IMR-90 (cell line): ENCODE measurements around the gene FBXW4. TPM values are rescaled to one million over a fixed set of nuclear protein-coding genes. Genes with fewer than 3 reads are reported as not detected.

Experiments used
- ATAC-seq: fragments of 200-7000 bp; cut with Tn5 transposase; 2 replicates; pipeline ENCODE4 v1.9.1; 2020; ENCODE audit warnings: low read depth, mild to moderate bottlenecking, moderate library complexity
- BruUV-seq: library from RNA; stranded (reverse); fragments of 400-500 nt; replicated peaks from 2 replicates; lab custom pipeline; 2021; lab: Mats Ljungman, UMichigan
- CTCF ChIA-PET: fragments of 300-600 bp; formaldehyde crosslinking; extraction: SDS; loops from one replicate; lab custom pipeline; 2021; ENCODE audit warnings: antibody characterized with exemption; lab: Yijun Ruan, JAX
- POLR2A ChIA-PET: fragments of 300-600 bp; sonication (Branson Sonifier 250); formaldehyde crosslinking; loops from one replicate; lab custom pipeline; 2022; ENCODE audit warnings: antibody characterized with exemption; ENCODE audit not compliant: unreplicated experiment; lab: Charles Lee
- DNase-seq: peaks from one replicate; pipeline ENCODE4 v3.0.0; 2013
- H2AFZ ChIP-seq: replicated peaks from 2 replicates; pipeline ENCODE3; 2013; ENCODE audit warnings: low read length, mild to moderate bottlenecking; ENCODE audit not compliant: poor library complexity
- H2AK5ac ChIP-seq: 2 replicates; pipeline ENCODE4 v1.6.1; 2013; ENCODE audit warnings: low read depth, low read length, inconsistent platforms
- H2AK9ac ChIP-seq: replicated peaks from 2 replicates; pipeline ENCODE3; 2013; ENCODE audit warnings: mild to moderate bottlenecking, low read depth, low read length, moderate library complexity; ENCODE audit not compliant: poor library complexity
- H2BK120ac ChIP-seq: 2 replicates; pipeline ENCODE4 v1.6.1; 2013; ENCODE audit warnings: low read depth, low read length, inconsistent platforms
- H2BK15ac ChIP-seq: 3 replicates; pipeline ENCODE4 v1.6.1; 2013; ENCODE audit warnings: low read depth, low read length, inconsistent platforms
- H2BK20ac ChIP-seq: 2 replicates; pipeline ENCODE4 v1.6.1; 2013; ENCODE audit warnings: low read depth, mild to moderate bottlenecking, inconsistent platforms, low read length, moderate library complexity
- H2BK5ac ChIP-seq: 2 replicates; pipeline ENCODE4 v1.6.1; 2013; ENCODE audit warnings: mild to moderate bottlenecking, low read depth, low read length, inconsistent platforms; ENCODE audit not compliant: poor library complexity, severe bottlenecking
- H3K14ac ChIP-seq: replicated peaks from 2 replicates; pipeline ENCODE4 v1.6.1; 2013; ENCODE audit warnings: low read depth, low read length, inconsistent platforms
- H3K18ac ChIP-seq: 2 replicates; pipeline ENCODE4 v1.6.1; 2013; ENCODE audit warnings: low read depth, low read length, control low read depth
- H3K23ac ChIP-seq: 2 replicates; pipeline ENCODE4 v1.6.1; 2013; ENCODE audit warnings: low read depth, low read length, inconsistent platforms
- H3K27ac ChIP-seq: 2 replicates; pipeline ENCODE4 v1.5.1; 2013; ENCODE audit warnings: mild to moderate bottlenecking, control low read depth, low read length; ENCODE audit not compliant: insufficient read depth
- H3K27me3 ChIP-seq: 2 replicates; pipeline ENCODE4 v1.6.1; 2013; ENCODE audit warnings: low read length; ENCODE audit not compliant: control insufficient read depth, insufficient read depth
- H3K36me3 ChIP-seq: 2 replicates; pipeline ENCODE4 v1.6.1; 2013; ENCODE audit warnings: low read length, mixed read lengths; ENCODE audit not compliant: control insufficient read depth, insufficient read depth
- H3K4ac ChIP-seq: 2 replicates; pipeline ENCODE4 v1.6.1; 2013; ENCODE audit warnings: low read depth, low read length, inconsistent platforms
- H3K4me1 ChIP-seq: 2 replicates; pipeline ENCODE4 v1.6.1; 2013; ENCODE audit warnings: low read length, mixed read lengths; ENCODE audit not compliant: control insufficient read depth, insufficient read depth
- H3K4me2 ChIP-seq: 2 replicates; pipeline ENCODE4 v1.6.1; 2013; ENCODE audit warnings: low read depth, mild to moderate bottlenecking, control low read depth, low read length, moderate library complexity
- H3K4me3 ChIP-seq: 2 replicates; pipeline ENCODE4 v1.5.1; 2013; ENCODE audit warnings: low read depth, mild to moderate bottlenecking, control low read depth, low read length, moderate library complexity; ENCODE audit not compliant: insufficient read depth
- H3K56ac ChIP-seq: 2 replicates; pipeline ENCODE4 v1.6.1; 2013; ENCODE audit warnings: low read length, inconsistent platforms; ENCODE audit not compliant: insufficient read depth; ENCODE audit errors: extremely low read depth
- H3K79me1 ChIP-seq, 2 experiments: 2 replicates each; pipeline ENCODE4 v1.6.1; 2013; ENCODE audit warnings: low read length in 2 of 2, inconsistent platforms in 1 of 2, low read depth in 1 of 2
- H3K9ac ChIP-seq: 2 replicates; pipeline ENCODE4 v1.6.1; 2013; ENCODE audit warnings: low read depth, low read length, control low read depth
- H3K9me1 ChIP-seq: 2 replicates; pipeline ENCODE4 v1.6.1; 2013; ENCODE audit warnings: low read length, inconsistent platforms; ENCODE audit not compliant: insufficient read depth
- H3K9me3 ChIP-seq: 2 replicates; pipeline ENCODE4 v1.6.1; 2013; ENCODE audit warnings: low read length; ENCODE audit not compliant: control insufficient read depth, insufficient read depth
- H4K20me1 ChIP-seq: 2 replicates; pipeline ENCODE4 v1.6.1; 2013; ENCODE audit warnings: low read length, inconsistent platforms; ENCODE audit not compliant: insufficient read depth
- H4K5ac ChIP-seq: 2 replicates; pipeline ENCODE4 v1.6.1; 2013; ENCODE audit warnings: mild to moderate bottlenecking, low read depth, low read length, control low read depth
- H4K8ac ChIP-seq, 2 experiments: 2 replicates each; pipeline ENCODE4 v1.6.1; 2013; ENCODE audit warnings: low read depth in 2 of 2, low read length in 2 of 2, control low read depth in 1 of 2, inconsistent platforms in 1 of 2
- H4K91ac ChIP-seq: 2 replicates; pipeline ENCODE4 v1.6.1; 2013; ENCODE audit warnings: low read depth, low read length, inconsistent platforms; ENCODE audit not compliant: insufficient read depth
- BHLHE40 ChIP-seq: fragments of 150-350 bp; IDR thresholded peaks from 2 replicates; pipeline ENCODE4 v1.6.1; 2016; ENCODE audit warnings: mild to moderate bottlenecking, low read depth, low read length
- CEBPB ChIP-seq: IDR thresholded peaks from 2 replicates; pipeline ENCODE4 v1.6.1; 2012; ENCODE audit warnings: low read depth, low read length, improper control_type of control experiment
- CHD1 ChIP-seq: IDR thresholded peaks from 2 replicates; pipeline ENCODE4 v1.6.1; 2012; ENCODE audit warnings: low read depth, low read length, improper control_type of control experiment
- FOS ChIP-seq: fragments of 150-350 bp; IDR thresholded peaks from 2 replicates; pipeline ENCODE4 v1.6.1; 2016; ENCODE audit warnings: low read depth, low read length
- MAFK ChIP-seq: IDR thresholded peaks from 2 replicates; pipeline ENCODE4 v1.6.1; 2012; ENCODE audit warnings: low read depth, low read length, improper control_type of control experiment
- NFE2L2 ChIP-seq: fragments of 150-350 bp; IDR thresholded peaks from 2 replicates; pipeline ENCODE4 v1.6.1; 2016; ENCODE audit warnings: low read depth, mild to moderate bottlenecking, low read length
- POLR2A ChIP-seq: IDR thresholded peaks from 2 replicates; pipeline ENCODE4 v1.6.1; 2012; ENCODE audit warnings: mild to moderate bottlenecking, low read depth, low read length
- RAD21 ChIP-seq: IDR thresholded peaks from 2 replicates; pipeline ENCODE4 v1.6.1; 2012; ENCODE audit warnings: low read length, improper control_type of control experiment
- RFX5 ChIP-seq: IDR thresholded peaks from 2 replicates; pipeline ENCODE4 v1.8.0; 2012; ENCODE audit warnings: low read depth, mild to moderate bottlenecking, low read length, moderate library complexity
- SMC3 ChIP-seq: fragments of 150-350 bp; IDR thresholded peaks from 2 replicates; pipeline ENCODE4 v1.6.1; 2016; ENCODE audit warnings: low read depth, mild to moderate bottlenecking, antibody characterized with exemption, low read length, moderate library complexity
- WGBS, 2 experiments: methylation state at CpG; one replicate each; pipeline versions ENCODE4 v1.1.5 to v1.1.7; 2013; ENCODE audit warnings: missing lambda C conversion rate in 2 of 2; ENCODE audit not compliant: insufficient read length in 1 of 2; ENCODE audit errors: extremely low coverage in 2 of 2; 5-methylcytosine and 5-hydroxymethylcytosine counted together
- dilution Hi-C: fragments of 300-500 bp; cut with HindIII; formaldehyde crosslinking; loops from one replicate; pipeline ENCODE4 v1.14.3; 2018; ENCODE audit warnings: low sequenced_read_pairs; ENCODE audit not compliant: unreplicated experiment
- in situ Hi-C: fragments of 300-500 bp; cut with MboI; formaldehyde crosslinking; loops from 3 replicates; pipeline ENCODE4 v1.14.3; 2019; ENCODE audit warnings: low sequenced_read_pairs, inconsistent platforms, mixed read lengths
- intact Hi-C: fragments of 100-400 bp; cut with micrococcal nuclease; formaldehyde crosslinking; loops from 2 replicates; pipeline ENCODE4 v1.10.0; 2022
- polyA plus RNA-seq, 3 experiments: library from polyadenylated mRNA; depleted of rRNA; stranded (reverse); fragments of >200 nt; gene quantifications; 2 replicates each; pipeline ENCODE4 v1.2.3, GENCODE V29; 2012; ENCODE audit warnings: low replicate concordance in 1 of 3
- total RNA-seq: library from RNA; depleted of rRNA; stranded (reverse); fragments of >200 nt; gene quantifications from 2 replicates; pipeline ENCODE4 v1.2.3, GENCODE V29; 2012
- TF ChIP-seq, protein P1 (sequence below): fragments of 150-350 bp; IDR thresholded peaks from 2 replicates; pipeline ENCODE4 v1.6.1; 2017; ENCODE audit warnings: mild to moderate bottlenecking, antibody characterized with exemption, low read length, low read depth
- TF ChIP-seq, protein P2 (sequence below): fragments of 150-350 bp; IDR thresholded peaks from 2 replicates; pipeline ENCODE4 v1.6.1; 2016; ENCODE audit warnings: low read depth, mild to moderate bottlenecking, low read length, moderate library complexity, borderline replicate concordance
- TF ChIP-seq, protein P3 (sequence below): conservative IDR thresholded peaks from 2 replicates; pipeline ENCODE4 v1.5.1; 2012; ENCODE audit warnings: mild to moderate bottlenecking, low read depth, low read length, improper control_type of control experiment

The FBXW4 gene
- total and polyA plus RNA-seq, 2 of the 4 experiments (the other 2 are of a cell fraction): 19.3 to 26.7 TPM

DNA sequence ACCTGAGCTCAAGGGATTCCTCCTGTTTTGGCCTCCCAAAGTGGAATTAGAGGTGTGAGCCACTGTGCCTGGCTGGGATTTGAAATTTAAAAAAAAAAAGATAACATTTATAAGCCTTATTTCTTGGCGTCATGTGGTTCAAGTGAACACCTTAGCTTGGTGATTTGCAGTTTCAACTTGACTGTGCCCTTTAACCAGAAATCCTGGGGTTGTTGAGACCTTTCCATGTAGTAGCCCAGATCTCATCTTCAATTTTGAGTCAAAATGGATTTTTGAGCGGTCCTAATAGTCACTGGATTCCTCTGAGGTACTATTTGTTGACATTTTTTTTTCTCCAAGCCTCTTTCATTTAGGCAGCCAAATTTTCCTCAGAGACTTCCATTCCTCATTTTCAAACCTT, 29.5 kb upstream of the FBXW4 start:
- Histone ChIP-seq H3K23ac (no peak overlapping the region), H4K5ac (no peak overlapping the region), H3K4me2 (no peak overlapping the region), H2BK120ac (no peak overlapping the region), H2BK20ac (no peak overlapping the region), H3K36me3 (no peaks in the 10 kb centered on the region), H3K79me1 (no peaks in the 10 kb centered on the region), H3K9me3 (no peaks in the 10 kb centered on the region), H3K18ac (no peak overlapping the region), H3K4ac (no peak overlapping the region), H3K27me3 (peaks cover 42% of the 10 kb centered on the region), H2BK15ac (no peak overlapping the region), H3K4me3 (no peak overlapping the region), H3K14ac (no peak overlapping the region), H2AFZ (no peak overlapping the region), H4K20me1 (no peaks in the 10 kb centered on the region), H2BK5ac (no peak overlapping the region), H3K56ac (no peak overlapping the region), H2AK9ac (no peak overlapping the region), H3K4me1 (no peaks in the 10 kb centered on the region), H3K27ac (no peak overlapping the region), H4K8ac (no peak overlapping the region), H3K9ac (no peak overlapping the region), H4K91ac (no peak overlapping the region), H2AK5ac (no peak overlapping the region), H3K9me1 (no peaks in the 10 kb centered on the region)
- in situ Hi-C loops (no loop called here), intact Hi-C loops (no loop called here), dilution Hi-C loops (no loop called here)
- ATAC-seq (no peak), DNase-seq (no peak)
- WGBS, 2 experiments: 40% methylated on average over 1 of the region's 2 CpGs; no CpG with 5 or more reads in 1 of the 2 experiments
- no TSS peak for BruUV-seq
- no peak for TF ChIP-seq FOS
- no peak for TF ChIP-seq CHD1
- no peak for TF ChIP-seq POLR2A
- TF ChIP-seq RAD21: no peak
- no peak for TF ChIP-seq BHLHE40
- TF ChIP-seq MAFK: no peak
- TF ChIP-seq, protein P1, sequence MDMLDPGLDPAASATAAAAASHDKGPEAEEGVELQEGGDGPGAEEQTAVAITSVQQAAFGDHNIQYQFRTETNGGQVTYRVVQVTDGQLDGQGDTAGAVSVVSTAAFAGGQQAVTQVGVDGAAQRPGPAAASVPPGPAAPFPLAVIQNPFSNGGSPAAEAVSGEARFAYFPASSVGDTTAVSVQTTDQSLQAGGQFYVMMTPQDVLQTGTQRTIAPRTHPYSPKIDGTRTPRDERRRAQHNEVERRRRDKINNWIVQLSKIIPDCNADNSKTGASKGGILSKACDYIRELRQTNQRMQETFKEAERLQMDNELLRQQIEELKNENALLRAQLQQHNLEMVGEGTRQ: no peak
- TF ChIP-seq CEBPB: no peak
- no peak for TF ChIP-seq SMC3
- TF ChIP-seq NFE2L2: no peak
- TF ChIP-seq RFX5: no peak
- TF ChIP-seq, protein P2, sequence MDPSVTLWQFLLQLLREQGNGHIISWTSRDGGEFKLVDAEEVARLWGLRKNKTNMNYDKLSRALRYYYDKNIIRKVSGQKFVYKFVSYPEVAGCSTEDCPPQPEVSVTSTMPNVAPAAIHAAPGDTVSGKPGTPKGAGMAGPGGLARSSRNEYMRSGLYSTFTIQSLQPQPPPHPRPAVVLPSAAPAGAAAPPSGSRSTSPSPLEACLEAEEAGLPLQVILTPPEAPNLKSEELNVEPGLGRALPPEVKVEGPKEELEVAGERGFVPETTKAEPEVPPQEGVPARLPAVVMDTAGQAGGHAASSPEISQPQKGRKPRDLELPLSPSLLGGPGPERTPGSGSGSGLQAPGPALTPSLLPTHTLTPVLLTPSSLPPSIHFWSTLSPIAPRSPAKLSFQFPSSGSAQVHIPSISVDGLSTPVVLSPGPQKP: no peak
- TF ChIP-seq, protein P3, sequence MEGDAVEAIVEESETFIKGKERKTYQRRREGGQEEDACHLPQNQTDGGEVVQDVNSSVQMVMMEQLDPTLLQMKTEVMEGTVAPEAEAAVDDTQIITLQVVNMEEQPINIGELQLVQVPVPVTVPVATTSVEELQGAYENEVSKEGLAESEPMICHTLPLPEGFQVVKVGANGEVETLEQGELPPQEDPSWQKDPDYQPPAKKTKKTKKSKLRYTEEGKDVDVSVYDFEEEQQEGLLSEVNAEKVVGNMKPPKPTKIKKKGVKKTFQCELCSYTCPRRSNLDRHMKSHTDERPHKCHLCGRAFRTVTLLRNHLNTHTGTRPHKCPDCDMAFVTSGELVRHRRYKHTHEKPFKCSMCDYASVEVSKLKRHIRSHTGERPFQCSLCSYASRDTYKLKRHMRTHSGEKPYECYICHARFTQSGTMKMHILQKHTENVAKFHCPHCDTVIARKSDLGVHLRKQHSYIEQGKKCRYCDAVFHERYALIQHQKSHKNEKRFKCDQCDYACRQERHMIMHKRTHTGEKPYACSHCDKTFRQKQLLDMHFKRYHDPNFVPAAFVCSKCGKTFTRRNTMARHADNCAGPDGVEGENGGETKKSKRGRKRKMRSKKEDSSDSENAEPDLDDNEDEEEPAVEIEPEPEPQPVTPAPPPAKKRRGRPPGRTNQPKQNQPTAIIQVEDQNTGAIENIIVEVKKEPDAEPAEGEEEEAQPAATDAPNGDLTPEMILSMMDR: no peak
- CTCF ChIA-PET: no interaction called here
- POLR2A ChIA-PET: no interaction called here
